ENCODE results near the gene STRADB.
"Not testable (repeated sequence)": the region's sequence is repeated elsewhere in the genome, so short reads cannot be mapped to it uniquely, and the experiment has no call there.

Gene STRADB

GRCh38 chr2:201414099-201415023 is 37.2 kb upstream of the STRADB start:
- TF ChIP-seq CTCF (IDR thresholded peaks at IDR 0.05; ENCODE audit: control insufficient read depth, insufficient read depth, low read depth, low read length, missing control alignments) = no peak
- H3K4me3 ChIP-seq (ENCODE audit: control insufficient read depth, low read depth, low read length) = no peak overlapping the region
- peak; percentile 20 for DNase-seq (ENCODE audit: low read depth)

GRCh38 chr2:201415149-201415548 is 36.4 kb upstream of the STRADB start:
- TF ChIP-seq CTCF (IDR thresholded peaks at IDR 0.05; ENCODE audit: control insufficient read depth, insufficient read depth, low read depth, low read length, missing control alignments) = no peak
- no peak overlapping the region for H3K4me3 ChIP-seq (ENCODE audit: control insufficient read depth, low read depth, low read length)
- no peak for DNase-seq (ENCODE audit: low read depth)

GRCh38 chr2:201419057-201419635 is 32.4 kb upstream of the STRADB start:
- no peak for DNase-seq (ENCODE audit: low read depth)
- TF ChIP-seq CTCF (IDR thresholded peaks at IDR 0.05; ENCODE audit: control insufficient read depth, insufficient read depth, low read depth, low read length, missing control alignments) = no peak
- H3K4me3 ChIP-seq (ENCODE audit: control insufficient read depth, low read depth, low read length) = no peak overlapping the region

GRCh38 chr2:201419986-201420385 is 31.6 kb upstream of the STRADB start:
- TF ChIP-seq CTCF (IDR thresholded peaks at IDR 0.05; ENCODE audit: control insufficient read depth, insufficient read depth, low read depth, low read length, missing control alignments) = no peak
- no peak overlapping the region for H3K4me3 ChIP-seq (ENCODE audit: control insufficient read depth, low read depth, low read length)
- no peak for DNase-seq (ENCODE audit: low read depth)

GRCh38 chr2:201420442-201421113 is 31.0 kb upstream of the STRADB start:
- TF ChIP-seq CTCF (IDR thresholded peaks at IDR 0.05; ENCODE audit: control insufficient read depth, insufficient read depth, low read depth, low read length, missing control alignments) = no peak
- no peak overlapping the region for H3K4me3 ChIP-seq (ENCODE audit: control insufficient read depth, low read depth, low read length)
- DNase-seq (ENCODE audit: low read depth) = no peak

GRCh38 chr2:201425952-201426351 is 25.6 kb upstream of the STRADB start:
- no peak for TF ChIP-seq CTCF (IDR thresholded peaks at IDR 0.05; ENCODE audit: control insufficient read depth, insufficient read depth, low read depth, low read length, missing control alignments)
- DNase-seq (ENCODE audit: low read depth) = no peak
- H3K4me3 ChIP-seq (ENCODE audit: control insufficient read depth, low read depth, low read length) = no peak overlapping the region

GRCh38 chr2:201428366-201428765 is 23.2 kb upstream of the STRADB start:
- H3K4me3 ChIP-seq (ENCODE audit: control insufficient read depth, low read depth, low read length); DNase-seq (ENCODE audit: low read depth): not testable (repeated sequence)

GRCh38 chr2:201429835-201430234 is 21.7 kb upstream of the STRADB start:
- DNase-seq (ENCODE audit: low read depth); H3K4me3 ChIP-seq (ENCODE audit: control insufficient read depth, low read depth, low read length): not testable (repeated sequence)

GRCh38 chr2:201430322-201430721 is 21.2 kb upstream of the STRADB start:
- DNase-seq (ENCODE audit: low read depth); H3K4me3 ChIP-seq (ENCODE audit: control insufficient read depth, low read depth, low read length): not testable (repeated sequence)
